Stimulated activated naive CD4-positive, alpha-beta T cell treated with Interleukin-2 at 50 U/mL for 16 hours (primary cell): ENCODE data around the gene MAP7D3.
A peak's percentile ranks its signal among the peaks of the same experiment; 100 is the strongest.
"Not testable (repeated sequence)": the region's sequence is repeated elsewhere in the genome, so short reads cannot be mapped to it uniquely, and the experiment has no call there.

ENCODE experiments used
- DNase-seq: peaks from one replicate; lab custom pipeline; 2025; lab: John Stamatoyannopoulos, UW

The MAP7D3 gene, protein sequence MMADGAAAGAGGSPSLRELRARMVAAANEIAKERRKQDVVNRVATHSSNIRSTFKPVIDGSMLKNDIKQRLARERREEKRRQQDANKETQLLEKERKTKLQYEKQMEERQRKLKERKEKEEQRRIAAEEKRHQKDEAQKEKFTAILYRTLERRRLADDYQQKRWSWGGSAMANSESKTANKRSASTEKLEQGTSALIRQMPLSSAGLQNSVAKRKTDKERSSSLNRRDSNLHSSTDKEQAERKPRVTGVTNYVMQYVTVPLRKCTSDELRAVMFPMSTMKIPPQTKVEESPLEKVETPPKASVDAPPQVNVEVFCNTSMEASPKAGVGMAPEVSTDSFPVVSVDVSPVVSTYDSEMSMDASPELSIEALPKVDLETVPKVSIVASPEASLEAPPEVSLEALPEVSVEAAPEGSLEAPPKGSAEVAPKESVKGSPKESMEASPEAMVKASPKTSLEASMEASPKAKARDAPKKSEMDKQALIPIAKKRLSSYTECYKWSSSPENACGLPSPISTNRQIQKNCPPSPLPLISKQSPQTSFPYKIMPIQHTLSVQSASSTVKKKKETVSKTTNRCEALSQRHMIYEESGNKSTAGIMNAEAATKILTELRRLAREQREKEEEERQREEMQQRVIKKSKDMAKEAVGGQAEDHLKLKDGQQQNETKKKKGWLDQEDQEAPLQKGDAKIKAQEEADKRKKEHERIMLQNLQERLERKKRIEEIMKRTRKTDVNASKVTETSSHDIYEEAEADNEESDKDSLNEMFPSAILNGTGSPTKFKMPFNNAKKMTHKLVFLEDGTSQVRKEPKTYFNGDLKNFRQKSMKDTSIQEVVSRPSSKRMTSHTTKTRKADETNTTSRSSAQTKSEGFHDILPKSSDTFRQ

DNA sequence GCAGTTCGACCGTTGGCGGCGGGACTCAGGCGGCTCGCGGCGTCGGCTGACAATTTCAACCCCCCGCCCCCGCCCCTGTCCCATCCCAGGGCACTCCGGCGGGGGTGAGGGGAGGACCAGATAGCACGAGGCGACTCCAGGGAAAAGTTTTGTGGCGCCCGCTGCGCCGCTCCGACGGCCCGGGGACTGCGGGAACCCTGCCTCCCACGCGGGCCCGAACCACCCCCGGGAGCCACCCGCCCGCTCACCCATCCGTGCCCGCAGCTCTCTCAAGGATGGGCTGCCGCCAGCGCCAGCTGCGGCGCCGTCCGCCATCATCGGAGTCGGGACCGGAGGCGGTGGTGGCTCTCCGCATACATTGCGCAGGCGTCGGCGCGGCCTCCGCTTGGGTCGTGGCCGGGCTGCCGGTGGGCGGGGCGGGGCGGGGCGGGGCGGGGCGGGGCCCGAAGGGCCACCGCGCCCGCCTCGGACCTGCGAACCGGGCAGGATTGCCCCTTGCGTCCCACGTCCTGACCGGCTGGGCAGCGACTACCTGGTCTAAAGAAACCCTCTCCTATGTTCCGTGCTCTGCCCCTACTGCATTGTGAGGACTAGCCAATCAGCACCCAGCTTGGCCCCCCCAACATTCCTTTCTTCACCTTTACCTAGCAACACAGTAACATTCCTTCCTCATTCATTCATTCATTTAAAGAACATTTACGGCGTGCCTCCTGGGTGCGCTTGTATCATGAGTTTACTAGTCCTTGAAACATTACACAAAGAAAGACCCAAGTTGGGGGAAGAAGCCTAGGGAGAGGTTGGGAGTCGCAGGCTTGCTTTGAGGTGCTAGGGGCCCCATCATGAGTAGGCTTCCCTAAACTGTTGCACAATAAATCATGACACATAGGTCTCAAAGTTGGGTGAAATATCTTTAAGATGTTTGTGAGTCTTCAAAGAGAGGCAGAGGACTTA, at the start of gene MAP7D3:
Gene MAP7D3, minus strand, starts transcription at position 360 of the 951 bp plus-strand sequence. Its CDS starts 42 bp downstream, at position 318.
- peak; percentile 60 for DNase-seq

DNA sequence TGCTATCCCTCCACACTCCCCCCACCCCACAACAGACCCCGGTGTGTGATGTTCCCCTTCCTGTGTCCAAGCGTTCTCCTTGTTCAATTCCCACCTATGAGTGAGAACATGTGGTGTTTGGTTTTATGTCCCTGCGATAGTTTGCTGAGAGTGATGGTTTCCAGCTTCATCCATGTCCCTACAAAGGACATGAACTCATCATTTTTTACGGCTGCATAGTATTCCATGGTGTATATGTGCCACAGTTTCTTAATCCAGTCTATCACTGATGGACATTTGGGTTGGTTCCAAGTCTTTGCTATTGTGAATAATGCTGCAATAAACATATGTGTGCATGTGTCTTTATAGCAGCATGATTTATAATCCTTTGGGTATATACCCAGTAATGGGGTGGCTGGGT, 49.5 kb upstream of the MAP7D3 start, which contains the start of gene ADGRG4:
Gene ADGRG4, plus strand, starts transcription at position 243 of the 400 bp plus-strand sequence. CDS start 7,815 bp downstream, outside the sequence.
- DNase-seq: not testable (repeated sequence)

DNA sequence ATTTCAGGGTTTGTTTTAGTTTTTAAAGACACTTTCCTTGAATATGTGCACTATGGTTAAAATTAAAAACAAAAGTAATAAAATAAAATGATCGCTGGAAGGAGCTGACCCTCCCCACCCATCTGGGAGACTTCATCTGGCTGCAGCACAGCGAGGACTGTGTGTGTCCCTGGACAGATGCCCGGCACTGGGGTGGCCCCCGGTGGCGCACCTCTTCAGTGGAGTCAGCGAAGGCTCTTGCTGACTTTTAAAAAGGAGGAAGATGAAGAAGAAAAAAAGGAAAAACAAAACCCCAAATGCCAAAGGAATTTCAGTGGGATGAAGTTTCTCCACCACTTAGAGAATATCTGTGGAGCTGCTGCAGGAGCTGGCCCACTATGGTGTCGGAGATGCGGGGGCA, 44.2 kb upstream of the MAP7D3 start:
- DNase-seq: no peak

DNA sequence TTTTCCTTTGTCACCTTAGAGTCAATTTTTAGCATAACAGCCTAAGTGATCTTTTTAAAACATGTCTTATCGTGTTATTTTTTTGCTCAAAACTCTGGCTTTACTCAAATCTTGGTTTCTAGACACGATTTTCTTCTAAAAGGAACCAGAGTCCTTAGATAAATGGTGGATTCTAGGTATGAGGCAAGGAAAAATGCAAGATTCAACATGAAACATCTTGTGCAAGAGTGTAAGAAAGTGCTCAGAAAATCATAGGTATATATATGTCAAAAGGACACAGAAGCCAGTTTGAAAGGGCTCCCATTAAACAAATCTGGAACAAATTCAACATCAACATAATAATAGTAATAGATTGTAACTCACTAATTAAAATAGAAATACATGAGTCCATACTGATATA, 41.5 kb upstream of the MAP7D3 start:
- DNase-seq: no peak

DNA sequence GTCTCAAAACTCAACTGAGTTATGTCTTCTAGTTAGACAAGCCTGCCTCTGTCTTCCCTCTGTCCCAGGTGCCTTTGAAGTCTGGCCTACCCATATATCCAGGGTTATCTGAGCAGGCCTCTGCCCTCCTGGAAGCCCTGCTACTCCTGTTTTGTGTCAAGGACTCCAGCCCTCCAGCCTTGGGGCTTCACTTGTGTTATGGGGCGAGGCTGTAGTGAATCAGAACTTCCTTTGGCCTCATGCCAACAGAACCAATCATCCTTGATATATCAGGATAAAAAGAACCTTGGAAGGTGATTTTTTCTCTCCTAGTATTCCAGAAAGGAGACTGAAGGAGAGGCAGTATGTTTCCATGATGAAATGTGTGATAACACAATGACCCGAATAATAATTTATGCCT, 40.6 kb upstream of the MAP7D3 start:
- no peak for DNase-seq

DNA sequence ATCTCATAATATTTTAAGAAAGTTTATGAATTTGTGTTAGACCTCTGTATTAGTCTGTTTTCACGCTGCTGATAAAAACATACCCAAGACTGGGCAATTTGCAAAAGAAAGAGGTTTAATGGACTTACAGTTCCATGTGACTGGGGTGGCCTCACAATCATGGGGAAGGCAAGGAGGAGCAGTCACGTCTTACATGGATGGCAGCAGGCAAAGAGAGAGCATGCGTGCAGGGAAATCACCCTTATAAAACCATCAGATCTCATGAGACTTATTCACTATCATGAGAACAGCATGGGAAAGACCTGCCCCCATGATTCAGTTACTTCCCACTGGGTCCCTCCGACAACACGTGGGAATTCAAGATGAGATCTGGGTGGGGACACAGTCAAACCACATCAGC, 35.2 kb upstream of the MAP7D3 start:
- not testable (repeated sequence) for DNase-seq

DNA sequence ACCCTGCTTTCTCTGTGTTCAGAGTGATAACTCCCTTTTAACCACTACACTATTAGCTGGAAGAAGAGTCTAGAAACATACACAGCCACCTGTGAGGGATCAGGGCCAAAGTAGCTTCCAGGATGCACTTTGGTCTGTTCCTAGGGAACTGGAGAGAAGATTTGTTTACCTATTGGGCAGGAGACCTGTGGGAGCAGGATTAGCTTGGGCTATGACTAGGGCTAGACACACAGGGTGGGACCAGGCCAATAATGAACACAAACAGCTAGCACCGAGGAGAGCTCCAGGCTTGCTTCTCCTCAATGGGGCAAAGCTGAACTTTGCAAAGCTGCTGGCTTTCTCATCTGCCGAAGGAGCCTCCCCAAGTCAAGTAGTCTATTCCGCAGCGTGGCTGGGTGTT, 24.4 kb upstream of the MAP7D3 start:
- DNase-seq: no peak

DNA sequence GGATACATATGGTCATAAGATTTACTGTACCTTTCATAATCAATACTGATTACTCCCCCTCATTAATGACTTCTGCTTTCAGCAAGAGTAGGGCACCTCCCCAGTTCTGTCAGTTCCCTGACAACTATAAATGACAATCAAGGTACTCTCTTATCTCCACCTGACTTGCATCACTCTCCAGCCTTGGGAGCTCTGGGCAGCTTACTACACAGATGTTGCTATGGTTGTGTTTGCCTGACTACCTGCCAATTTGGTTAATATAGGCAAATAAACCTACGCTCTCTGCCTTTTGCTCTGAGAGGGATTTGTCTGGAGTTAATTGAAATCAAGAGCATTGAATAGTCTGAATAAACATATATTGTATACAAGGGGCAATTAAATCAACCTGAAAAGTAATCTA, 22.8 kb upstream of the MAP7D3 start:
- DNase-seq: no peak

DNA sequence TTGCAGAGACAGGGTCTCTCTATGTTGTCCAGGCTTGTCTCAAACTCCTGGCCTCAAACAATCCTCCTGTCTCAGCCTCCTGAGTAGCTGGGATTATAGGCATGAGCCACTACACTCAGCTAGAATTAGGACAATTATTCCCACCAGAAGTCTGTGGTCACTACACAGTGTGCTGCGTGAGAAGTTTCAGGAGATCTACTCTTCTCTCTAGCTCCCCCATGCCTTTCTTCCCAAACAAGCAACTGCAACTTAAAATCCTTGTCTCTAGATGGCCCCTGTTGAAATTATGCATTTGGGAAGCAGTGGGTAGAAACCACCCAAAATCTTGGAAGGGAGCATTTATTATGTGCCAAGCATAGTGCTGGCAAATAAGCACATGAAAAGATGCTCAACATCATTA, 21.1 kb upstream of the MAP7D3 start:
- no peak for DNase-seq

DNA sequence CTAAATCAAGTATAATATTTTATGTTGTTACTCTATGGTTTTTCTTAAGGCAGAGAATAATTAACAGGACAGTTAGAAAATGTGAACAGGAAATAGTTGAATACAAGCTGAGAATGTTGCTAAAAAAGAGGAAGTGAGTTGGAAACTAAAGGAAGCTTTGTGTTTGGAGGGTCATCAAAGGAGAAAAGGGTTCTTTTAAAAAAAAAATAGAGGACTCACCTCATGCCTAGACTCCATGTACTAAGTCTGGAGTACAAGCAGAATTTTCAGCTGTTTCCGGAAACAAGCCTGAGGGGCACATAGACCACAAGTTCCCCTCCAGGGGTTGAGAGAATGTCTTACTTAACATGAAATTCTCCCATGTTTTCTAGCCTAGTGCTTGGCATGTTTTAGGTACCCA, 20.1 kb upstream of the MAP7D3 start:
- no peak for DNase-seq

DNA sequence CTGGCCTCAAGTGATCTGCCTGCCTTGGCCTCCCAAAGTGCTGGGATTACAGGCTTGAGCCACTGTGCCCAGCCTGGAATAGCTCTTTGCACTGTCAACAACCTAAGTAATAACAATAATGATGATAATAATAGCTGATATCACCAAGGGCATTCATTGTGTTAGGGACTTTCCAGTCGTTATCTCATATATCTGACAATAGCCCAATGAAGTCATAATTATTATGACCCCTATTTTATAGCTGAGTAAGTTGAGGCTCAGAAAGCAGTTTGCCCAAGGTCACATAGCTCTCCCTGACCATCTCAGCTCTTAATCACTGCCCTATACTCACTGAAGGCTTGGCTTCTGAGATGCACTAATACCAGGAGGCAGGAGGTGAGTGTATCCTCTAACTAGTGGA, 18.7 kb upstream of the MAP7D3 start:
- DNase-seq: no peak

DNA sequence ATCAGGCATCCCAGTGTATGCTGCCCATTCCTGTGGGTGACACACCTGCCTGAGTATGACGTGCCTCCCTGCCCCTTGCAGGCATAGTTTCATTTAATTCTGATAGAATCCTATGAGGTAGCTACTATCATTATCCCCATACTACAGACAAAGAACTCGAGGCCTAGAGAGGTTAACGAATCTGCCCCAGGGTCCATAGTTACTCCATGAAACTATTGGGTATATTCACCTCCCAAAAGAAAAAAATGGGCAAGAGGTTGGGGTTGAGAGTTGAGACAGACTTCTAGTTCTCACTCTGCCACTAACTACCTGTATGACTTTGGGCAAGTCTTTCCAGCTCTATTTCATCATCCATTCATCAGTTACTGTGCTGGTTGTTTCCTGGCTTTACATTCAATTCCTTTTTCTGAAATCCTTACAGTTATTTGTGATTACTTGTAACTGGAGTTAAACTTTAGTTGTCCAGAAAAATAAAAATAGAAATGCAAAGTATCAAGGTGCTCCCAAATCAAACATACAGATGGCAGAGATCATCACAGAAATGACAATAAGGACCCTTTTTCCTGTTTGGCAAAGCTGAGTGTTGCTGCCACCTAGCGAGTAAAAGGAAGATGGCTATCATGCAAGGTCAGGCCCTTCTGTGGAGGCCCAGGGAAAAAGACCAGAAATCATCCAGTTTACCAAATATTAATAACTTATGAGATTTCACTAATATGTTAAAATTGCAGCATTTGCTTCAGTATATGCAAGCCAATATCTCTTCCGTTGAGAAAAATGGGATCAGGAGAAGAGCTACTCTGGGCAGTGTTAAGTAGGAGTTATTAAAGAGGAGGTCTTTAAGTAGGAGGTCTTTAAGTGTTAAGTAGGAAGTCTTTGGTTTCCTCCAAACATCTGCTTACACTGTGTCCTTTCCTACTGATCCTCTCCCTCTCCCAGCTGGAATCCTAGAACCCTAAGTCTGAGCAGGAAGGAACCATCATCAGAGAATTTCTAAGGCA, 17.1 kb upstream of the MAP7D3 start:
- peak; percentile 4 for DNase-seq

DNA sequence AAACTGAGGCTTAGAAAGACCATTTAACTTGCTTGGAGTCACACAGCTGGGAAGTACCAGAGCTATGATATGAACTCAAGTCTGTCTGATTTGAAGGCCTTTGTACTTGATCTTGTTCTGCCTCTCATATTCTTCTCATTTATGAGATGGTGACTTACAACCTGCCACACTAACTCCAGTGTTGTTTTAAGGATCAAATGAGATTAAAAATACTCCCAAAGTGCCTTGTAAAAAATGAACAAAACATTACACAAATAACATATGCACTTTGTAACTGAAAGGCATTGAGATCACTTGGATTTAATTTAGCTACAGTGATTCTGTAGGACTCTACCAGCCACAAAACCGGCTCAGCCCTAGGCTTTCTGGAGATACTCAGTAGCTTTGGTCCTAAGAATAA, 15.6 kb upstream of the MAP7D3 start:
- DNase-seq: no peak

DNA sequence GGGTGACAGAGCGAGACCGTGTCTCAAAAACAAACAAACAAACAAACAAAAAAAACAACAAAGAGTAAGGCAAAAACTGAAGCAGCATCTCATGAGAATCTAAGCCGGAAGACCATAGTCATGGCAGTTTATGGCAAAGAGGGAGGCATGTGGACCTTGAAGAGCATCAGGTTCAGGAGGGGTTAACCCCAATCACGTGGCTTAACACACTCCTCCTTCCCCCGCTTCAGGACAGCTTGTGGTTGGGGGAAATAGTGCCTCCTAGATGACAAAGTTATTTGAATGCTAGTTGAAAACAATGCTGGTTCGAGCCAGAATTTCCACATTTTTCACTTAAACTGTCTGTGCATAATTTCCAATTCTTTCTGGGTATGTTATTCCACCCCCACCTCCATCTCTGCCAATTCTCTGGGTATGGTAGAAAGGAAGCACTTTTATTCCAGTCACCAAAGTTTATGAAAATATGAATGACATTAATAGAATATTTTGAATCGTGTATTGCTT, 11.7 kb upstream of the MAP7D3 start:
- DNase-seq: no peak

DNA sequence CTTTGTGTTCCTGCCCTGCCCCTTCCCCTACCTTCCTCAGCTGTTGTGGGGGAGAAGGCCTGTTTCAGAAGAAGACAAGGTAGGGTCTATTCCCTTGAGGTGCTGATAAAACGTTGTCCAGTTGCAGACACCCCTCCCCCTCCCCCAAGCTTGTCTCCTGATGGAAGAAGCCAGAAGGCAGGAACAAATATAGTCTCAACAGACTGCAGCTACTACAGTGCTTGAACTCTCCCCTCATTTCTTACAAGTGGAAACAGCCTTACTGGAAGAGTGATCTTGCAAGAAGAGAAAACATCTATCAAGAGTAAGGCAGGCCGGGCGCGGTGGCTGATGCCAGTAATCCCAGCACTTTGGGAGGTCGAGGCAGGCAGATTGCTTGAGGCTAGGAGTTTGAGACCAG, 11.0 kb upstream of the MAP7D3 start:
- no peak for DNase-seq

DNA sequence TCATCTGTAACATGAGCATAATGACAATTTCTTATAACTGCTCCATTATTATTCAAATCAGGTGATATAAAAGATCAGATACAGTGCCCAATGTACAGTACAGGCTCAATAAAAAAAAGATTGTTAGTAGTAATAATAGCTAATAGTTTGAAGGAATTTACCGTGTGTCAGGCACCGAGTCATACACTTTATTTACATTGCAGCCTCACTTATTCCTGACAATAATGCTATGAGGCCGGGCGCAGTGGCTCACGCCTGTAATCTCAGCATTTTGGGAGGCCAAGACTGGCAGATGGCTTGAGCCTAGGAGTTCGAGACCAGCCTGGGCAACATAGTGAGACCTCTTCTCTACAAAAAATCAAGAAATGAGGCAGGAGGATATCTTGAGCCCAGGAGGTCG, 10.1 kb upstream of the MAP7D3 start:
- DNase-seq: no peak

DNA sequence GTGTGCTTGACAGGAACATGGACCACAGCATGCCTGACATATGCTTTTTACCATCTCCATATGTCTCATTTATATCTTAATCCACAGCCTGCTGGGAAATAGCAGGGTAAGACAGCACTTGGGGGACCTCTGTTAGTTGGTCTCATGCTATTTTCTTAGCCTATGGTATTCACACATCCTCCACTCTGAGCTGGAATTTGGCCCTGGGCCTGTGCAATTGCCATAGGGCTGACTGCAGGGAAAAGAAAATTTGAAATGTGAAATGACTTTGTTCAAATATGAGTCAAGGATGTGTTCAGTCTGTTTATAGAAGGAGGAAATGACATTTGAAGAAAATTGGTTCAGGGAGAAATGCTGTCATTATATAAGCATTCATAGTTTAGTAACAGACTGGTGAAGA, 9.6 kb upstream of the MAP7D3 start:
- DNase-seq: no peak

DNA sequence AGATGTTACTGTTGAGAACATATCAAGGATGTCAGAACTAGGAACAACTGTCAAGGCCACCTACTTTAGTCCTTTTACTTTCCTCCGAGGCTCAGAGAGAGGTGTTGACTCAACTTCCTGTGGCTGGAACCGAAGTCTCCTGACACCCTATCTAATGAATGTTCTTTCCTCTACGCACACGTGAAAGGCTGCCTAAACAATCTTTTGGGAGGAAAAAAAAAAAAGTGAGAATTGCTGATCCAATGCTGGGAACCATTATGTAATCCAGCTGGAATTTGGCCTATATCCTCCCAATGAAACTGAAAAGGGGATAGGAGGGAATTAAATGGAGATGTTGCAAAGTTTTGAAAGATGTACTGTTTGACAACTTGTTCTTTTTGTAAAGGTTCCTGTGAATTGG, 8.3 kb upstream of the MAP7D3 start:
- DNase-seq: no peak

DNA sequence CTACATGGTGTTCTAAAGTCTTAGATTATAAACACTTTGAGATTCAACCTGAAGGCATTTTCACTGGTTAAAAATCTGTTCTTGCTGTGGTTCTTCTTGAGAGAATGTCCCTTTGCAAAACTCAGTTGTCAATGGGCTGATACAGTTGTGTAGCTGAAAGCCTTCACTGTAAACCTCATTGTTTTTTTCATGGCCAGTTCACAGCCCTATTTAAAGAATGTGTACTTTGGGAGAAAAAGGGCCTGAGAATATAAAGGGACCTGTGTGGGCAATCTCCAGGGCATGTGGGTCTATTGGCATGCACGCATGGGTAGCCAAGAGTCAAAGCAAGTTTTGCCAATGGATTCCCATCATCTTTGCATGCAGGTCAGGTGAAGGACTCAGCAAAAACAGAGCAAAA, 7.8 kb upstream of the MAP7D3 start:
- no peak for DNase-seq

DNA sequence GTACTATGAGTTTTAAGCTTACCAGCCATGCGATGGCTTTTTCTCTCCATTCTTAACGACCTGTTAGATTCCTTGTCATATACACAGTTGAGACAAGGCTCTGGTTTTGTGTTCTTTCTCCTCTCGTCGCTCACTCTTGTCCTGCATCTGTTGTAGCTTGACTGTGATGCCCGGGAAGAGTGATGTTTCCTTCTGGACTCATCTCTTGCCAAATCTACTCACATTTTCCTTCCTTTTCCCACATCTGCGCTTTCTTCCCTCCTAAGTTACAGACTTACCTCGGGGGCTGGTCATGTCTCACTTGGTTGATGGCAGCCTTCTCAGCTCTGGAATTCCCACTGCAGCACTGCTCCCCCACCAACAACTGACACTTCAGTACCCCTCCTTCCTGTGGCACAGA, 4.8 kb upstream of the MAP7D3 start:
- no peak for DNase-seq
